SU-DHL-6 (cell line): ENCODE measurements around the gene GABBR2.

Experiments used
- H2AFZ ChIP-seq: fragments of 200-600 bp; sonication (generic); 2 replicates; pipeline ENCODE4 v1.6.1; 2014; ENCODE audit warnings: low read depth, mild to moderate bottlenecking, moderate library complexity, mixed read lengths, antibody characterized with exemption, low read length; ENCODE audit not compliant: severe bottlenecking
- H3F3A ChIP-seq: fragments of 200-600 bp; shearing (Covaris generic); 2 replicates; pipeline ENCODE4 v1.6.0; 2016; ENCODE audit warnings: antibody characterized with exemption, mild to moderate bottlenecking; ENCODE audit not compliant: insufficient read depth
- H3K27ac ChIP-seq: fragments of 200-600 bp; sonication (generic); 2 replicates; pipeline ENCODE4 v1.5.1; 2016; ENCODE audit warnings: low read depth, mild to moderate bottlenecking, low read length, moderate library complexity, mixed read lengths
- H3K27me3 ChIP-seq: fragments of 200-600 bp; sonication (generic), shearing (Covaris generic); 2 replicates; pipeline ENCODE4 v1.6.0; 2014; ENCODE audit warnings: mild to moderate bottlenecking, low read length
- H3K36me3 ChIP-seq: fragments of 200-600 bp; sonication (generic); 2 replicates; pipeline ENCODE4 v1.6.1; 2014; ENCODE audit warnings: mild to moderate bottlenecking, low read length, mixed read lengths
- H3K4me2 ChIP-seq: fragments of 300-600, 200-600 bp; shearing (Covaris generic), sonication (generic); 2 replicates; pipeline ENCODE4 v1.6.0; 2014; ENCODE audit warnings: low read length, low read depth, mild to moderate bottlenecking; ENCODE audit not compliant: poor library complexity, severe bottlenecking
- H3K4me3 ChIP-seq: fragments of 200-600 bp; sonication (generic); 2 replicates; pipeline ENCODE4 v1.5.1; 2014; ENCODE audit warnings: antibody characterized with exemption, low read length, mild to moderate bottlenecking, mixed read lengths; ENCODE audit not compliant: insufficient read depth, poor library complexity, severe bottlenecking
- H3K79me2 ChIP-seq: fragments of 200-600 bp; sonication (generic); 2 replicates; pipeline ENCODE4 v1.6.1; 2014; ENCODE audit warnings: mild to moderate bottlenecking, low read length, moderate library complexity; ENCODE audit not compliant: insufficient read depth
- H3K9ac ChIP-seq: fragments of 200-600 bp; sonication (generic); 2 replicates; pipeline ENCODE4 v1.7.0; 2014; ENCODE audit warnings: mild to moderate bottlenecking, low read length
- H3K9me2 ChIP-seq: fragments of 200-600 bp; sonication (generic); replicated peaks from 2 replicates; pipeline ENCODE4 v1.6.1; 2014; ENCODE audit warnings: low read length; ENCODE audit not compliant: insufficient read depth
- H3K9me3 ChIP-seq: fragments of 200-600 bp; sonication (generic); 2 replicates; pipeline ENCODE4 v1.6.1; 2014; ENCODE audit warnings: low read length, mixed read lengths; ENCODE audit not compliant: insufficient read depth
- H4K20me1 ChIP-seq: fragments of 200-600 bp; sonication (generic); 2 replicates; pipeline ENCODE4 v1.6.1; 2014; ENCODE audit warnings: low read depth, mild to moderate bottlenecking, antibody characterized with exemption, low read length, moderate library complexity, mixed read lengths
- EZH2phosphoT487 ChIP-seq: fragments of 200-600 bp; sonication (generic), shearing (Covaris generic); conservative IDR thresholded peaks from 2 replicates; pipeline ENCODE4 v1.6.1; 2018; ENCODE audit warnings: mild to moderate bottlenecking, antibody characterized with exemption, low read length, moderate library complexity, mixed read lengths
- TF ChIP-seq, protein P1 (sequence below): fragments of 200-600 bp; sonication (generic); IDR thresholded peaks from one replicate; pipeline ENCODE4 v1.5.1; 2017; ENCODE audit warnings: antibody characterized with exemption, mild to moderate bottlenecking, low read length, moderate library complexity; ENCODE audit not compliant: insufficient read depth, poor library complexity, severe bottlenecking

Gene GABBR2

GRCh38 chr9:98281281-98281680 is 427.5 kb downstream of the GABBR2 start:
- H3K9me2 ChIP-seq = no peaks in the 10 kb centered on the region
- no peaks in the 10 kb centered on the region for H3K79me2 ChIP-seq
- no peaks in the 10 kb centered on the region for H3K9me3 ChIP-seq
- H3K27ac ChIP-seq = no peak overlapping the region
- H3F3A ChIP-seq = no peaks in the 10 kb centered on the region
- H3K36me3 ChIP-seq = no peaks in the 10 kb centered on the region
- no peak overlapping the region for H3K4me2 ChIP-seq
- H3K9ac ChIP-seq = no peak overlapping the region
- no peaks in the 10 kb centered on the region for H4K20me1 ChIP-seq
- no peak overlapping the region for H3K4me3 ChIP-seq
- H3K27me3 ChIP-seq = no peaks in the 10 kb centered on the region
- no peak overlapping the region for H2AFZ ChIP-seq
- no peak for TF ChIP-seq EZH2phosphoT487
- TF ChIP-seq, protein P1, sequence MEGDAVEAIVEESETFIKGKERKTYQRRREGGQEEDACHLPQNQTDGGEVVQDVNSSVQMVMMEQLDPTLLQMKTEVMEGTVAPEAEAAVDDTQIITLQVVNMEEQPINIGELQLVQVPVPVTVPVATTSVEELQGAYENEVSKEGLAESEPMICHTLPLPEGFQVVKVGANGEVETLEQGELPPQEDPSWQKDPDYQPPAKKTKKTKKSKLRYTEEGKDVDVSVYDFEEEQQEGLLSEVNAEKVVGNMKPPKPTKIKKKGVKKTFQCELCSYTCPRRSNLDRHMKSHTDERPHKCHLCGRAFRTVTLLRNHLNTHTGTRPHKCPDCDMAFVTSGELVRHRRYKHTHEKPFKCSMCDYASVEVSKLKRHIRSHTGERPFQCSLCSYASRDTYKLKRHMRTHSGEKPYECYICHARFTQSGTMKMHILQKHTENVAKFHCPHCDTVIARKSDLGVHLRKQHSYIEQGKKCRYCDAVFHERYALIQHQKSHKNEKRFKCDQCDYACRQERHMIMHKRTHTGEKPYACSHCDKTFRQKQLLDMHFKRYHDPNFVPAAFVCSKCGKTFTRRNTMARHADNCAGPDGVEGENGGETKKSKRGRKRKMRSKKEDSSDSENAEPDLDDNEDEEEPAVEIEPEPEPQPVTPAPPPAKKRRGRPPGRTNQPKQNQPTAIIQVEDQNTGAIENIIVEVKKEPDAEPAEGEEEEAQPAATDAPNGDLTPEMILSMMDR = no peak

- Histone ChIP-seq H3K4me2 (no peak overlapping the region), H3K9me2 (no peaks in the 10 kb centered on the region), H3K27ac (no peak overlapping the region), H3K36me3 (no peaks in the 10 kb centered on the region), H3K4me3 (no peak overlapping the region), H3F3A (no peaks in the 10 kb centered on the region), H4K20me1 (no peaks in the 10 kb centered on the region), H3K79me2 (no peaks in the 10 kb centered on the region), H3K9ac (no peak overlapping the region), H2AFZ (no peak overlapping the region), H3K27me3 (no peaks in the 10 kb centered on the region), H3K9me3 (no peaks in the 10 kb centered on the region)
- TF ChIP-seq EZH2phosphoT487 = no peak
- TF ChIP-seq, protein P1 = no peak
Measured at GRCh38 chr9:98280574-98280973, 428.2 kb downstream of the GABBR2 start.

DNA sequence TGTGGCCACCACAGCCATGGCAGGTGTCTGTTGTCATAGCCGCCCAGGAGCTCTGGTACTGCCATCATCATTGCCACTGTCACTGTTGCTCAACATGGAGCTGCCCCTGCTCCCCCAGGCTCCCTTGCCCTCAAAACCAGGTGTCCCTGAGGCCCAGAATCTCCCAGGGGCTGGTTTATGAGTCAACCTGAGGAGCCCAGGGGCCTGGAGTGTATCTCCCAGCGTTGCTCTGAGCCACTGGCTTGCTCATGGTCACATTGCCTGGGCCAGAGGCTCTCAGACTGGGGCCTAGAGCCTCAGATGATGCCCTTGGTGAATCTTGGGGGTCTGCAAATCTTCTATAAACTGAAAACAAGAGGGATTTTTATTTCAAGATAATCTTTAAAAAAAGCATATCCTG is 428.6 kb downstream of the GABBR2 start:
- no peaks in the 10 kb centered on the region for H3K27me3 ChIP-seq
- H3K27ac ChIP-seq = no peak overlapping the region
- no peaks in the 10 kb centered on the region for H3F3A ChIP-seq
- H3K4me3 ChIP-seq = no peak overlapping the region
- H2AFZ ChIP-seq = no peak overlapping the region
- no peaks in the 10 kb centered on the region for H3K9me3 ChIP-seq
- H3K9ac ChIP-seq = no peak overlapping the region
- TF ChIP-seq EZH2phosphoT487 = no peak
- TF ChIP-seq, protein P1 = no peak
- no peak overlapping the region for H3K4me2 ChIP-seq
- no peaks in the 10 kb centered on the region for H3K79me2 ChIP-seq
- no peaks in the 10 kb centered on the region for H3K9me2 ChIP-seq
- no peaks in the 10 kb centered on the region for H4K20me1 ChIP-seq
- no peaks in the 10 kb centered on the region for H3K36me3 ChIP-seq
